HepG2 (cell line): ENCODE data around the gene C17orf75. TPM values are rescaled to one million over a fixed set of nuclear protein-coding genes. Genes with fewer than 3 reads are reported as not detected.
A peak's percentile ranks its signal among the peaks of the same experiment; 100 is the strongest.

Experiments
- ARID2 ChIP-seq: sonication (generic); formaldehyde crosslinking; IDR thresholded peaks from 2 replicates; pipeline ENCODE4 v1.8.1; 2022; ENCODE audit warnings: mild to moderate bottlenecking, missing genetic modification reagents, borderline replicate concordance
- BORCS8-MEF2B ChIP-seq: sonication (generic); formaldehyde crosslinking; IDR thresholded peaks from 2 replicates; pipeline ENCODE4 v1.8.0; 2022; ENCODE audit warnings: mild to moderate bottlenecking, missing genetic modification reagents
- GPN1 ChIP-seq: sonication (generic); formaldehyde crosslinking; IDR thresholded peaks from 2 replicates; pipeline ENCODE4 v1.5.1; 2020; ENCODE audit warnings: missing genetic modification reagents, borderline replicate concordance
- GRHL1 ChIP-seq: sonication (generic); formaldehyde crosslinking; conservative IDR thresholded peaks from 2 replicates; pipeline ENCODE4 v1.8.0; 2022; ENCODE audit warnings: missing genetic modification reagents
- HOXA3 ChIP-seq: sonication (generic); formaldehyde crosslinking; IDR thresholded peaks from 2 replicates; pipeline ENCODE4 v1.5.0; 2020; ENCODE audit warnings: missing genetic modification reagents
- MED13 ChIP-seq: sonication (generic); formaldehyde crosslinking; IDR thresholded peaks from 2 replicates; pipeline ENCODE4 v1.5.0; 2020; ENCODE audit warnings: missing genetic modification reagents
- NKX3-1 ChIP-seq: sonication (generic); formaldehyde crosslinking; IDR thresholded peaks from 2 replicates; pipeline ENCODE4 v1.5.0; 2020; ENCODE audit warnings: missing genetic modification reagents
- NR1H2 ChIP-seq: sonication (generic); formaldehyde crosslinking; IDR thresholded peaks from 2 replicates; pipeline ENCODE4 v1.8.1; 2022; ENCODE audit warnings: low read depth, missing genetic modification reagents, borderline replicate concordance
- SETDB1 ChIP-seq: sonication (generic); formaldehyde crosslinking; IDR thresholded peaks from 2 replicates; pipeline ENCODE4 v1.5.1; 2020; ENCODE audit warnings: missing genetic modification reagents, mild to moderate bottlenecking, borderline replicate concordance
- SP4 ChIP-seq: sonication (generic); formaldehyde crosslinking; IDR thresholded peaks from 2 replicates; pipeline ENCODE4 v1.8.1; 2023; ENCODE audit warnings: mild to moderate bottlenecking, missing genetic modification reagents
- SRSF4 ChIP-seq: fragments of 200-400 bp; formaldehyde crosslinking; IDR thresholded peaks from one replicate; pipeline ENCODE4 v1.6.1; 2018; ENCODE audit warnings: mild to moderate bottlenecking, low read depth, low read length, moderate library complexity; ENCODE audit not compliant: poor library complexity, severe bottlenecking
- WIZ ChIP-seq: sonication (generic); formaldehyde crosslinking; IDR thresholded peaks from 2 replicates; pipeline ENCODE4 v1.5.1; 2020; ENCODE audit warnings: mild to moderate bottlenecking, missing genetic modification reagents
- ZBTB7A ChIP-seq: sonication (generic); formaldehyde crosslinking; IDR thresholded peaks from 2 replicates; pipeline ENCODE4 v1.8.0; 2022; ENCODE audit warnings: mild to moderate bottlenecking, missing genetic modification reagents
- ZNF430 ChIP-seq: sonication (generic); formaldehyde crosslinking; IDR thresholded peaks from 2 replicates; pipeline ENCODE4 v1.9.0; 2021; ENCODE audit warnings: mild to moderate bottlenecking, missing genetic modification reagents
- ZNF557 ChIP-seq: sonication (generic); formaldehyde crosslinking; IDR thresholded peaks from 2 replicates; pipeline ENCODE4 v1.4.0; 2020; ENCODE audit warnings: missing genetic modification reagents
- ZNF562 ChIP-seq: sonication (generic); formaldehyde crosslinking; IDR thresholded peaks from 2 replicates; pipeline ENCODE4 v1.8.0; 2022; ENCODE audit warnings: missing genetic modification reagents, borderline replicate concordance
- ZNF567 ChIP-seq: sonication (generic); formaldehyde crosslinking; IDR thresholded peaks from 2 replicates; pipeline ENCODE4 v1.8.1; 2023; ENCODE audit warnings: mild to moderate bottlenecking, missing genetic modification reagents, borderline replicate concordance
- ZNF570 ChIP-seq: sonication (generic); formaldehyde crosslinking; IDR thresholded peaks from 2 replicates; pipeline ENCODE4 v1.4.0; 2020; ENCODE audit warnings: mild to moderate bottlenecking, missing genetic modification reagents, borderline replicate concordance
- ZNF598 ChIP-seq: sonication (generic); formaldehyde crosslinking; IDR thresholded peaks from 2 replicates; pipeline ENCODE4 v1.5.1; 2020; ENCODE audit warnings: mild to moderate bottlenecking, missing genetic modification reagents, borderline replicate concordance
- ZNF772 ChIP-seq: sonication (generic); formaldehyde crosslinking; IDR thresholded peaks from 2 replicates; pipeline ENCODE4 v1.5.0; 2020; ENCODE audit warnings: mild to moderate bottlenecking, missing genetic modification reagents
- ZNF788 ChIP-seq: sonication (generic); formaldehyde crosslinking; IDR thresholded peaks from 2 replicates; pipeline ENCODE4 v1.5.0; 2020; ENCODE audit warnings: mild to moderate bottlenecking, missing genetic modification reagents, borderline replicate concordance
- polyA plus RNA-seq, 8 experiments: library from polyadenylated mRNA; depleted of rRNA in 3 of 8; stranded (reverse) in 7 of 8; unstranded in 1 of 8; fragments of >200 nt; fragmentation: Illumina TruSeq in 4 of 8; extraction: Trizol in 4 of 8; gene quantifications; 2 replicates each; pipeline versions ENCODE4 v1.2.1 to v1.2.3, GENCODE V29; 2011 to 2016; ENCODE audit warnings: low read depth in 4 of 8, missing spikeins in 1 of 8, mixed read lengths in 1 of 8; ENCODE audit not compliant: insufficient read depth in 1 of 8
- total RNA-seq, 5 experiments: library from RNA; depleted of rRNA; stranded (reverse); fragments of >200 nt; fragmentation: Illumina TruSeq; extraction: Trizol; gene quantifications; 2 replicates each; pipeline ENCODE4 v1.2.3, GENCODE V29; 2016; ENCODE audit warnings: low read depth in 1 of 5
- TF ChIP-seq, protein P1 (sequence below): sonication (generic); formaldehyde crosslinking; IDR thresholded peaks from 2 replicates; pipeline ENCODE4 v1.8.1; 2023; ENCODE audit warnings: mild to moderate bottlenecking, moderate library complexity, missing genetic modification reagents
- TF ChIP-seq, protein P2 (sequence below): sonication (generic); formaldehyde crosslinking; IDR thresholded peaks from 2 replicates; pipeline ENCODE4 v1.8.1; 2022; ENCODE audit warnings: mild to moderate bottlenecking, missing genetic modification reagents
- TF ChIP-seq, protein P3 (sequence below): sonication (generic); formaldehyde crosslinking; IDR thresholded peaks from 2 replicates; pipeline ENCODE4 v1.8.0; 2022; ENCODE audit warnings: missing genetic modification reagents, low read depth, mild to moderate bottlenecking, borderline replicate concordance

C17orf75 gene
- total and polyA plus RNA-seq, 2 of the 13 experiments (the other 11 are each of a cell fraction or from before 2014, with no cell fraction given): 16.2 to 33.0 TPM

DNA sequence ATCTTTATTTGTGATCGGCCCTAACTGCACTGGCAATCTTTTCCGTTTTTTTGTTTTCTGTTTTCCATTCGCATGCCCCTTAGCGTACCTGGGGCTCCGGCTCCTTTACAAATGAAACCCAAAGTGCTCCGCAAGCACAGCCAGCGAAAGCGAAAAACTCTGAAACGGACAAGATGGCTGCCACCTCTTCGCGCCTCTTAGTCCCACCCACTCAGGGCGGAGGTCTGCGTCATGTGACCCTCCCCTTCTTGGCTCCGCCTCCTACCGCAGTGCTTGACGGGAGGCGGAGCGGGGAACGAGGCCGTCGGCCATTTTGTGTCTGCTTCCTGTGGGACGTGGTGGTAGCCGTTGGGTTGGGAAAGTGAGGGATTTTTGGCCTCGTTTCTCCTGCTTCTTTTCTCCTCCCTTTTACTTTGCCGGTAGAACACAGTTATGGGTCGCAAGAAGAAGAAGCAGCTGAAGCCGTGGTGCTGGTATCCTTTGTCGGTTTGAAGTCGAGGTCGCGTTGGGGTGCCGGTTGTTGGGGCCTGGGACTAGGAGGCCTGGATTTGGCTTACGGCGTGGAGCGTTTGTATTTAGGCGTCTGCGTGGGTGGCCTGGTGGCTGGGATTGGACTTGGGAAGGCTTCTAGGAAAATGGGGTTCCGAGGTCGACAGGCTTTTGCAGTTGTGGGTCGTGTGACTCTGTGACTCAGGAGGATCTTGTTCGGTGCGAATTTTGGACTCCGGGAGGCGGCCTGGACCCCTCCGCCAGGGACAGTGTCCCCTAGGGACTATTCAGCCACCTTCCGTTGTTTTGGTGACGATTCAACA, 8.1 kb upstream of the C17orf75 start, which contains the start of gene ZNF207 (continued):
- TF ChIP-seq, protein P1, sequence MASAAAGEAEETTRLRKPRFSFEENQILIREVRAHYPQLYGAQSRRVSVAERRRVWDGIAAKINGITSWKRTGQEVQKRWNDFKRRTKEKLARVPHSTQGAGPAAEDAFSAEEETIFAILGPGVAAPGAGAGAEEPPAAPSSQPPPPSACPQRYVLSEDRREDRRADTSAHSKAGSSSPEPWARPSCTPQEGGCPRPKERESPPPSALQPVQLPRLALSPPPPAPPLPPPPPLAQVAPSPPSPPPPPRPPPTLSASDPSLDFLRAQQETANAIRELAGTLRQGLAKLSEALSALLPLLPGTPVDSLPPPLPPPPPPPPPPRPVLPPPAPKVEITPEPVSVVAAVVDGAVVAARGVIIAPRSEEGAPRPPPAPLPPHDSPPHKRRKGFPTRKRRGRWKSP: no peak
- TF ChIP-seq ZNF562: no peak
- peak; percentile 62; the same call in 1 of the 2 replicates for TF ChIP-seq ZNF788 (CRISPR knock-in tag)
- no peak for TF ChIP-seq SRSF4
- TF ChIP-seq HOXA3: peak; percentile 94
- TF ChIP-seq NKX3-1 (CRISPR knock-in tag): 0 out of 2 replicates have a peak, but pooled peaks have one; percentile 42
- TF ChIP-seq ZNF772: 0 out of 2 replicates have a peak, but pooled peaks have one; percentile 40
- no peak for TF ChIP-seq ZNF570 (CRISPR knock-in tag)
- peak; percentile 29; the same call in 1 of the 2 replicates for TF ChIP-seq BORCS8-MEF2B (CRISPR knock-in tag)
- TF ChIP-seq ZNF567 (CRISPR knock-in tag): no peak
- no peak for TF ChIP-seq ZBTB7A (CRISPR knock-in tag)
- TF ChIP-seq NR1H2 (CRISPR knock-in tag): no peak
- TF ChIP-seq GPN1: no peak
- peak; percentile 82; the same call in 1 of the 2 replicates for TF ChIP-seq SP4 (CRISPR knock-in tag)
- TF ChIP-seq, protein P2, sequence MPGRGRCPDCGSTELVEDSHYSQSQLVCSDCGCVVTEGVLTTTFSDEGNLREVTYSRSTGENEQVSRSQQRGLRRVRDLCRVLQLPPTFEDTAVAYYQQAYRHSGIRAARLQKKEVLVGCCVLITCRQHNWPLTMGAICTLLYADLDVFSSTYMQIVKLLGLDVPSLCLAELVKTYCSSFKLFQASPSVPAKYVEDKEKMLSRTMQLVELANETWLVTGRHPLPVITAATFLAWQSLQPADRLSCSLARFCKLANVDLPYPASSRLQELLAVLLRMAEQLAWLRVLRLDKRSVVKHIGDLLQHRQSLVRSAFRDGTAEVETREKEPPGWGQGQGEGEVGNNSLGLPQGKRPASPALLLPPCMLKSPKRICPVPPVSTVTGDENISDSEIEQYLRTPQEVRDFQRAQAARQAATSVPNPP (CRISPR knock-in tag): no peak
- no peak for TF ChIP-seq ZNF557 (CRISPR knock-in tag)
- no peak for TF ChIP-seq ARID2 (CRISPR knock-in tag)
- TF ChIP-seq WIZ (CRISPR knock-in tag): no peak
- TF ChIP-seq, protein P3, sequence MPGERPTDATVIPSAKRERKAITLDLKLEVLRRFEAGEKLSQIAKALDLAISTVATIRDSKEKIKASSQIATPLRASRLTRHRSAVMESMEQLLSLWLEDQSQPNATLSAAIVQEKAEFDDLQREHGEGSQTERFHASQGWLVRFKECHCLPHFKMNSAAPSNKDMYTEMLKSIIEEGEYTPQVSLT (CRISPR knock-in tag): no peak
- TF ChIP-seq MED13 (CRISPR knock-in tag): peak; percentile 83; the same call in 1 of the 2 replicates
- TF ChIP-seq ZNF598: no peak
- no peak for TF ChIP-seq SETDB1 (CRISPR knock-in tag)
- no peak for TF ChIP-seq GRHL1 (CRISPR knock-in tag)
- peak; percentile 84 for TF ChIP-seq ZNF430 (CRISPR knock-in tag)
